NCI-H2081 treated with DMSO at 0.1 percent for 48 hours (cell line): ENCODE data around the gene SAMD3.
"Not testable (repeated sequence)": the region's sequence is repeated elsewhere in the genome, so short reads cannot be mapped to it uniquely, and the experiment has no call there.

Experiments used
- DNase-seq: peaks from one replicate; lab custom pipeline; 2025; lab: John Stamatoyannopoulos, UW

The SAMD3 gene

DNA sequence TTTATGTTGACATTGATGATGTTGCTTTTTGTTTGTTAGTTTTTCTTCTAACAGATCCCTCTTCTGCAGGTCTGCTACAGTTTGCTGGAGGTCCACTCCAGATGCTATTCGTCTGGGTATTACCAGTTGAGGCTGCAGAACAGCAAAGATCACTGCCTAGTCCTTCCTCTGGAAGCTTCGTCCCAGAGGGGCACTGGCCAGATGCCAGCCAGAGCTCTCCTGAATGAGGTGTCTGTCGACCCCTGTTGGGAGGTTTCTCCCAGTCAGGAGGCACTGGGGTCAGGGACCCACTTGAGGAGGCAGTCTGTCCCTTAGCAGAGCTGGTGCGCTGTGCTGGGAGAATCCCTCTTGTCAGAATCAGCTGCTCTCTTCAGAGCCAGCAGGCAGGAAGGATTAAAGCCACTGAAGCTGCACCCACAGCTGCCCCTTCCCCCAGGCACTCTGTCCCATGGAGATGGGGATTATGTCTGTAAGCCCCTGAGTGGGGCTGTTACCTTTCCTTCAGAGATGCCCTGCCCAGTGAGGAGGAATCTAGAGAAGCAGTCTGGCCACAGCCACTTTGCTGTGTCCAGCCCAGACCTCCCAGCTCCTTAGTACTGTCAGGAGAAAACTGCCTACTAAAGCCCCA is 49.3 kb downstream of the SAMD3 start:
- DNase-seq: not testable (repeated sequence)

DNA sequence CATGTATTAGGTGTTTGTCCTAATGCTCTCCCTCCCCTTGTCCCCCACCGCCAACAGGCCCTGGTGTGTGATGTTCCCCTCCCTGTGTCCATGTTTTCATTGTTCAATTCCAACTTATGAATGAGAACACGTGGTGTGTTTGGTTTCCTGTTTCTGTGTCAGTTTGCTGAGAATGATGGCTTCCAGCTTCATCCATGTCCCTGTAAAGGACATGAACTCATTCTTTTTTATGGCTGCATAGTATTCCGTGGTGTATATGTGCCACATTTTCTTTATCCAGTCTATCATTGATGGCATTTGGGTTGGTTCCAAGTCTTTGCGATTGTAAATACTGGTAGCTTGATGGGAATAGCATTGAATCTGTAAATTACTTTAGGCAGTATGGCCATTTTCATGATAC is 52.6 kb downstream of the SAMD3 start:
- DNase-seq: not testable (repeated sequence)

DNA sequence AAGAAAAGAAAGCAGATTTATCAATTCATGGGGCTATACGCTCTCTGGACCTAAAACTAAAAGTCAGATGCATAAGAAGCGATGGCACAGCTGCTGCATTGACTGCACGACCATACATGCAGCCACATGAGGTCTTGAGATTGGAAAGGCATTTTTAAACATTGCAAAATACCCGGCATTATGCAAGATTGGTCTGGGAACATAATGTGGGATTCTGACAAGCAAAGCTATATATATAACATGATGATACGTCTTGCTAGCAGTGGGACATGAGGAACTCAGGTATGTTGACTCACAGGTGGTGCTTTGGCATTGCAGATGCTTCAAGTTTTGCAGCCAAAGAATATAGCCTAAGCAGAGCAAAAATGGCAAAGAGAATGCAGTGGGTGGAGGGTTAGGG is 55.1 kb downstream of the SAMD3 start:
- DNase-seq: no peak

DNA sequence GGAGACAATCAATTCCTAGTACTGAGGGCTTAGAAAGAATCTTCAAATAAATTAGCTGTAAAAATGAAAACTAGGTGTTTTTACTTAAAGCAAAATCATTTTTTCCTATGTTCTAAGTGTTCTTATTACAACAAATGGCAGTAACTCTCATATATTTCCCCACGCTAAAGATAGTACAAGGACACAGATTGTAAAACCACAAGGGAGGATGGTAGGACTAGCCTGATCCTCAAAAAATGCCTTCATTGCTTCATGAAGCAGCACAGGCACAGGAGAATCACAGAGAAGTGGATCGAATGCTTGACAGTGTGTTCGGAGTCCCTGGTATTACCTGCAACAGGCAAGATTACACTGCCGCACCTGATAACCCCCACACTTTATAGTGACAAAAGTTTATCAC is 58.5 kb downstream of the SAMD3 start:
- no peak for DNase-seq

DNA sequence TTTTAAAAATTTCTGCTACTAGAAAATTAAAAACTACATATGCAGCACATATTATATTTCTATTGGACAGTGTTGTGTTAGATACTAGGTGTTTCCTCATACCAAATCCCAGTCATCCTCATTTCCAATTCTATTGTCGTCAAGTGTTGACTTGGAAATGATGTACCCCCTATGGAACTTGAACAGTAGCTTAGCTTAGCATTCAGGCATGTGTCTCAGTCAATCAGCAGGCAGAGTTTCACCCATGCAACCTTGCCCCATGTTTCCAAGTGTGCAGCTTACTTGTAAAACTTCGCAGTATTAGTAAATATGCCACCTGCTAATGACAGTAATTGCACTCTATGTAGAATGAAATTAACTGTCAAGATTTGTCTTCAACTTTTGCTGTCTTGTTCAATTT is 59.5 kb downstream of the SAMD3 start:
- no peak for DNase-seq

DNA sequence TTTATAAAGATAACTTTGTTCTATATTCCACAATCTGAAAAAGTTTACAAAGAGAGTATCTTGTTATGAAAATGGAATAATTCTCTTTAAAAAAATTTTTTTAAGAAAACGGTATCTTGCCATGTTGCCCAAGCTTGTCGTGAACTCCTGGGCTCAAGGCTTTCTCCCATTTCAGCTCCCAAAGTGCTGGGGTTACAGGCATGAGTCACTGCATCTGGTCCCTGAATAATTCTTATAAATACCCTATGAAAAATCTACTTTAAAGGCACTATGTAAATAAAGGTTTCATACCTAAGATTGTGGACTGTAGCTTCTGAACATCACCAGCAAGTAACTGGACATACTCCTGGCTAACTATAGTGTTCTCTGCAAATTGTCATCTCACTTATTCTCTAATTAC is 60.3 kb downstream of the SAMD3 start:
- DNase-seq: no peak

DNA sequence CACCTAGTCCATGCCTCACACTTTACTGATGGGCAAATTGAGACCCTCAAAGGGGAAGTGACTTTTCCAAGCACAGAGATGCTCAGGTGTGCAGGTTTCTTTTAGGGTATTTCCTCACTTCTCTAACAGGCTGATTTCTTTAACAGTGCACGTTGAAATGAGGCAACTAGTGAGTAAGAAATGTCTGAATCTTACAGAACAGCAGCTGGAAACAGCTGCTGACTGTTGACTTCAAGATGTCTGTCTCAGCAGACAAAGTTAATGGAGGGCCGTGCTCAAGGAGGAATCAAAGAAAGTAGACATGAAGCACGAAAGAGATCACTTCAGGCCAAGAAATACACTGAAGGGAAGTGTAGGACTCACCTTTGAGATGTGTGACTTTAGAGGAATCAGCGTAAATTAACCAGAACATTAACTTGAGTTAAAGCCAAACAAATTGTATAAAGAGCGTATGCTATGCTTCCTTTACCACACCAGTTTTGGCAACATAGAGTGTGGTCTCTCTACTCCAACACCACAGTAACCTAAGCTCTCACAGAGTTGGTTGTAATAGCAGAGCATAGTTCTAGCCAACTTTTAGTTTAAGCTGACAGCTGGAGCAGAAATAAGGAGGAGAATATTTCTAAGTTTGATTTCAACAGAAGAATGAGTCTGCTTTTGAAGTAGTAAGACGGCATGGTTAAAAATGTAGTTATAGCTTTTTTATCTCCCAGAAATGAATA is 60.9 kb downstream of the SAMD3 start:
- no peak for DNase-seq

DNA sequence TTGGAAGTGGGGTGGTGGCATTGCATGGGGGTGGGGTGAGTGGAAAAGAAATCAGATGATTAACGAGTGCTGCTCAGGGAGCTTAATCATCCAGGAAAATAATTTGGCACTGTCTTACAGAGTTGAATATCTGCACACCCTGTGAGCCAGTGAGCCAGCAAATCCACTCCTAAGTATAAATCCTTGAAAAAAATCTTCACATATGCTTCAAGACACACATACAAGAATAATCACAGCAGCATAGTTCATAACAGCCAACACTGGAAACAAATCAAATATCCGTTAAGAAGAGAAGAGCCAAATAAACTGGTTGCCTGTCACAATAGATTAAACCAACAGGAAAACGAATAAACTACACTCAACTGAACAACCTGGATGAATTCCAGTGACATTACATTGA is 62.8 kb downstream of the SAMD3 start:
- DNase-seq: no peak

DNA sequence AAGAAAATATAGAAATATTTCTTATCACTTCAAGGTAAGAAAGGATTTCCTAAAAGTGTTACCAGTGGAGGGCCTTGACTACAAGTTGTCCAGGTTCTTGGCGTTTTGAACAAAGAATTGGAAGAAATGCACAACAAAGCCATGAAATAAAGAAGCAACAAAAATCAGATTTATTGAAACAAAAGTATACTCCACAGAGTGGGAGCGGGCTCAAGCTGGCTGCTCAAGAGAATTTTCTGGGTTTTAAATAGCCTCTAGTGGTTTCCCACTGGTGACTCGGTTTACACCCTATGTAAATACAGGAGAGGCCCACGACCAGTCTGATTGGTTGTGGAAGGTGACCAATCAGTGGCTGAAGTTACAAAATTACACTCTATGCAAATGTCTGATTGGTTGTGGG is 64.2 kb downstream of the SAMD3 start:
- DNase-seq: no peak

DNA sequence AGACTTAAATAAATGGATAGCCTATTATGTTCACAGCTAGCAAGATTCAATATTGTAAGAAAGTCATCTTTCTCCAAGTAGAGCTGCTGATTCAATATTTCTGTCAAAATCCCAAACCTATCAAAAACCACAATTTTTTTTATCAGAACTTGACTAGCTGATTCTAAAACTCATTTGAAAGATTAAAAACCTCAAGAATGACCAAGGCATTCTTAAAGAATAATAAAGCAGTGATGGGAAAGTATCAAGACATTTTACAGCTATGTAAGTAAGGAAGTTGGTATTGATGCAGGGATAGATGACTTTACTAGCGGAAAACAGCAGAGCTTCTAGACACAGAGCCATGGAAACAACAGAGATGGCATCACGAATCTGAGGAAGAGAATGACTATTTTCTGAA is 64.7 kb downstream of the SAMD3 start:
- DNase-seq: no peak

DNA sequence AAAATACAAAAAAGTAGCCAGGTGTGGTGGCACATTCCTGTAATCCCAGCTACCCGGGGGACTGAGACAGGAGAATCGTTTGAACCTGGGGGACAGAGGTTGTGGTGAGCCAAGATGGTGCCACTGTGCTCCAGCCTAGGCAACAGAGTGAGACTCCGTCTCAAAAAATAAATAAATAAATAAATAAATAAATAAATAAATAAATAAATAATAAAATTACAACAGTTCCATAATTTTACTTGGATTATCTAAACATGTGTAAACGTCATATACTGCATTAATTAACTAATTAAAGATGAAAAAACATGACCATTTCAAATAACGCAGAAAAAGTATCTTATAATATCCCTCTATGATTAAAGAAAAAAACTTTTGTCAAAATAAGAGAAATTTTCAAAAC is 65.8 kb downstream of the SAMD3 start:
- DNase-seq: no peak

DNA sequence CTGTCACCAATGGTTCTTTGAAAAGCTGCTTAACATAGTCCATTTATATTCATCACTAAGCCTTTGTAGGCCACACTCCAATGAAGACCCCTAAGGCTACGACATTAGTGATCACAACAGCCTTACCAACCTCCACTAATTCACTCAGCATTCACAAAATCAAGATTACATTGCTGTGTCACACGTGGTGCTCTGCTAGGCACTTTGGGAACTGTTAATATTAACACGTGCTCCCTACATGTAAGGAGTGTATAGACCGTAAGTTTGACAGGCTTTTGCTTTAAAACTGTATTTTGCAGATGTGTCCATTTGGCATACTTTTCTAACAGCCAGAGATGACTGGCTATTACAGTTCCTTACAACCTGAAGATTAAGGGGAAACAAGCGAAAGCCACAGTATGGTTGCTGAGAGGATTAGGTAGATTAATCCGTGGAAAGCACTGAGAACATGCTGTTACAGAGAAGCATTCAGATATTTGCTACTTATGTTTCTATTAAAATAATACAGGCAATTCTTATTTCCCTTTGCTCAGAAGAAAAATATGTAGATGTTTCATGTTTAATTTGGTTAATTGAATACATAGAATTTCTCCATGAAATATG is 69.7 kb downstream of the SAMD3 start:
- no peak for DNase-seq

DNA sequence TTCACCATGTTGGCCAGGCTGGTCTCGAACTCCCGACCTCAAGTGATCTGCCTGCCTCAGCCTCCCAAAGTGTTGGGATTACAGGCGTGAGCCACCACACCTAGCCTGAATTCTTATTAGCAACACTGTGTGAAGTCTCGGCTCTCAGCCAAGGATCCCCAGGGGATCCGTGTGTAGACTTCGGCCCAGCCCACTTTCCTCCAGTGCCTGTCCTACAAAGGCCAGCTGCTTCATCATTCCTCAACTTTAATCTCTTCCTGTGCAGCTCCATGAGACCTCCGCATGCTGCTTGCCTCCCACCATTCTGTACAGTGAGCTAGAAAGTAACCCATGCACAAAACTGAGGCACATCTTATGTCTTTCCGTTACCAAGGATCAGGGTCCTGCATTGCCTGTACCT is 71.8 kb downstream of the SAMD3 start:
- no peak for DNase-seq

DNA sequence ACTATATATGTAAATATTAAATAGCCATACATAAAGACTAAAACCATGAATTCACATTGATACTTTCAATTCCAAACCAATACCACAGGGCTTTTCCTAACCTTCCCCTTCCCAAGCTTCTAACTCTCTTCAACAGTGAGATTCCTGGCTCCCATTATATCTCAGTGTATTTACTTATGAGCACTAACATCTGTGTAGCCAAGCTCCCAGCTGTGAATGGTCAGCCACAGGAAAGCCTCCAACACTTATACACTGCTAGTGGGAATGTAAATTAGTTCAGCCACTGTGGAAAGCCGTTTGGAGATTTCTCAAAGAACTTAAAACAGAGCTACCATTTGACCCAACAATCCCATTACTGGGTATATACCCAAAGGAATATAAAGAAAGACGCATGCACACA is 73.7 kb downstream of the SAMD3 start:
- not testable (repeated sequence) for DNase-seq

DNA sequence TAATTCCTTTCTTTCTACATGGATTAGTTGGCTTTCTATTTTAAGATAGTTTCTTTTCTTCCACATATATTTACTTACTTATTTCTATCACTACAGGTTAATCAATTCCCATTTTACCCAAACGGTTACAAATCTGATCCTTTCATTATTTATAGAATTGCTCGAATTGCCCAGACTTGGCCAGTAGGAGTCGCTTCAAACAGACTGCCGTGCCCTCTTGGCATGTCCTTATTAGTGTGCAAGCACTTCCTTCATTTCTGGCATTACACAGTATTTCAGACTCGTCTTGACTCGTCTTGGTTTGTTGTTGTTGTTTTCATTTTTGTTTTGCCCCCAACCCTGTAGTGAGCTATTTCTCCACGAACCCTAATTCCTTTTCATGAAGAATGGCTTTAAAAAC is 74.6 kb downstream of the SAMD3 start:
- no peak for DNase-seq

DNA sequence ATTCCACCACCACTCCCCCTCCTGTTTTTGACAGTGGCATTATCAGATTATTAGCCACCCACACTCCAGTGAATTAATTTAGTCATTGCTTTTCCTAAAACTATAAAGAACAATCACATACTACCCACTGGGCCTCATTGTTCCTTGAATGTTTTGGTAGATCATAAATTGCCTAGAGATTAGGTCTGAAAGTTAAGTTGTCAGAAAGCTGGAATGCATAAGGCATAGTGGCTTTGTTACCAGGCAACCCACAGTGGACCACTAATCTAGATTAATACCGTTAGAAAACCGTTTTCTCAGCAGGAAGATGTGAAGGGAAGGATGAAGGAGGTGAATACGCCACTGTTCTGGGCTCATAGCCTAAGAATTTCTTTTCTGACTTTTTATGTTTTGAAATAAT is 75.6 kb downstream of the SAMD3 start:
- DNase-seq: no peak

DNA sequence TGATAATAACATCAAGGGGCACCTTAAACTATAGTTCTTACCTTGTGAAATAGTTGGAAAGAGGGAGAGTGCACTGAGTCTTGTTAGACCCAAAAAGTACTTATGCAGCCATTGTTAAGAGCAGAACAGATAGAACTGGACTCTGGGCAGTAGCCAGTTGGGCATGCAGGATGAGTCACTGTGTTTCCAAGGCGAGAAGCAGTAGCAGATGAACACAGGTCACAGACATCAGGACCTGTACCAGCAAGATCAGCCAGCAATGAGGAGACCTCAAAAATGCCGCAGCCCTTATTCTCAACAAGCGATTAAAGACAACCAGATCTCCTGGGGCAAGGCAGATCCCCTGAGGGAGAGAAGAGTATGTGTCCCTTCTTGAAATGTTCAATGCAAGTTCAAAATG is 79.0 kb downstream of the SAMD3 start:
- no peak for DNase-seq

DNA sequence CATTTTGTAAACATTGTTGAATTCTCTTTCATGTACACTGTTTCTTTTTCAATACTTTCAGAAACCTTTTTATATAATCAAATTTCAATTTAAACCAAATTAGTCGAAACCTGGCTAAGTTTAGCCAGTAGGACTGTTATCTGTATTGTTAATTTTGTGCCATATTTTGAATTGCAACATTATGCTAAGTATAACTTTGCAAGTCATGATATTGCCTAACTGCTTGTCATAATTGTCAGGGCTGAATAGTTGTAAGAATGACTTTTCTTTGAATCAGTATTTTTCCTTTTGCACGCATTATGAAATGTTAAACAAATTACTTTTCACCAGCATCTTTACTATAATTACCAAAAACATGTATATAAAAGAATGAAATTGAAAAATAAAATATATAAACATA is 82.7 kb downstream of the SAMD3 start:
- DNase-seq: no peak

DNA sequence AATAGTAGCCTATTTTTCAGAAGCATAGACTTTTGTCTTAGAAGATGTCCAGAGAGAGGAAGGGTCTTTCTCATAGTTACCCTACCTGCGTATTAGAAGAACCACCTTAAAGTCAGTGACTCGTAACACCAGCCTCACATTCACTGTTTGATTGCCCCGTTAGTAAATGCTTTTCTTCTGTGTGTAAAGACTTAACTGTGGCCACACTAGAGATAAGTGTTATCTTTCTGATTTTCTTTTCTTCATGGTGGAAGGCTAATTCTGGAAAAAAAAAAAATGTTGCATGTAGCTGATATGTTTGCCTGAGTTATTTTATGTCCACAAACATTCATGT is 83.9 kb downstream of the SAMD3 start:
- DNase-seq: no peak

DNA sequence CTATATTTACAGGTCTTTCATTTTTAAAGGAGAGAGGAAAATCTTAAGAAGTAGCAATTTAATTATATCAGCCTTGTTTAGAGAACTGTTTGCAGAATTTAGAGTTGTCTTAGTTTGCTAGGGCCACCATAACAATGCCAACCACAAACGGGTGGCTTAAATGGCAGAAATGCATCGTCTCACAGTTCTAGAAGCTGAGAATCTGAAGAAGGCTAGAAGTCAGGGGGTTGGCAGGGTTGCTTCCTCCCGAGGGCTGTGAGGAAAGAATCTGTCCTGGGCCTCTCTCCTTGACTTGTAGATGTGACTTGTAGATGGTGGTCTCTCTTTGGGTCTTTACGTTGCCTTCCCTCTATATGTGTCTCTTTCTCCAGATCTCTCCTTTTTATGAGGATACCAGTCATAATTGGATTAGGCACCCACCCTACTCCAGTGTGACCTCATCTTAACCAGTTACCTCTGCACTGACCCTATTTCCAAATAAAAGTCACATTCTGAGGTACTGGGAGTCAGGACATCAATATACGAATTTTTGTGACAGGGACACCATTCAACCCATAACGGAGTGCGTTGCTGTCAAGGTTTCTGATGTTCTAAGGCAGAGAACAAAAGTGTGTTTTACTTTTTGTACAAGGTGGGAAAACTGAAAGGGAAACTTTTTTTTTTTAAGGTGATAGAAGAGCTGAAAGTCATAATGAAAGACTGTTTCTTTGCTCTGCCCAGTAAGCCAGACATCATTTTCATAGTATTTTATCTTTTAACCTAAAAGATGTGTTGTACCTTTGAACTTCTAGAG is 84.4 kb downstream of the SAMD3 start:
- DNase-seq: no peak

DNA sequence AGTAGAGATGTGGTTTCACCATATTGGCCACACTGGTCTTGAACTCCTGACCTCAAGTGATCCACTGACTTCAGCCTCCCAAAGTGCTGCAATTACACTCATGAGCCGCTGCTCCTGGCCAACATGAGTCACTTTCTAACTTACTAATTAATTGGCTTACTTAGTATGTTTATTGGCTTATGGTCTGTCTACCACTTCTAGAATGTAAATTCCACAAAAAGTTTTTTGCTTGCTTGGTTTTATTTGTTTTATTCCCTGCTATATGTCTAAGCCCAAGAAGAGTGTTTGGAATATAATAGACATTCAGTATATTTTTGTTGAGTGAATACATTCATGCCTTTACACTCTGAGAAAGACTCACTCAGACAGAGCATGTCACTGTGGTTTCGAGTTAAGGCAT is 86.0 kb downstream of the SAMD3 start:
- no peak for DNase-seq

DNA sequence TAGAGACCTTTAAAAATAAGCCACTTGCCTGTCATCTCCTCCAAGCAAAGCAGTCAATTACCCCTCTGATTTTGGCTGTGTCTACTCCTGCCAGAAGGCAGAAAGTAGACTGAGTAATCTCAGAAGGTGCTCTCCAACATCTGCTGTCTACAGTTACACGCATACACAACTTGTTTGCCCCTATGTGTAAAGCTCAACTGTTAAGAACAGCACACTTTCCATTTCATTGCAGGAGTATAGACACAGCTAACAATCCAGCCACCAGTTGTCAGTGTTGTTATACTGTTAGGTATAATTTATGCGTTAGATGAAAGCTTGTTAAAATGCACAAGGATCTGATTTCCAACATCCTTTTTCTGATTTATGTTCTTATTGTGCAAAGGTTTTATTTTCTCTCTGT is 88.2 kb downstream of the SAMD3 start:
- no peak for DNase-seq

DNA sequence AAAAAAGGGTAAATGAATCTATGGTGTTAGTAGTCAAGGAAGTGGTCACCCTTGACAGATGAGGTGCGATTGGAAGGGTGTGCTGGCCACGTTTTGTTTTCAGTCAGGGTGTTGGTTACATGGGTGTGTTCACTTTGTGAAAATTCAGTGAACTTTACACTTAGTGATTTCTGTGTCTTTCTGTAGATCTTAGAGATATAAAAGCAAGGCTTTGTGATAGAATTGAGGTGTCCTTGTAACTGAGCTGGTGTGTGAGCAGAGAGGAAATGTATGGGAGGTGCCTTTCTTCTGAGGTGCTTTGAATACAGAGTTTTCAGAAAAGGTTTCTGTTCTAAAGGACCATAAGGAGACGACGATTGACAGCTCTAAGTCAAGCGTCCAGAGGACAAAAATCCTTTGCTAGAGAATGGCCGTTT is 90.5 kb downstream of the SAMD3 start:
- DNase-seq: no peak
